GM12875 (cell line): ENCODE results near the gene CRADD.

Experiments used
- H3K4me3 ChIP-seq: one replicate; pipeline ENCODE4 v1.5.1; 2011; ENCODE audit warnings: low read depth, low read length, control low read depth
- TF ChIP-seq, protein P1 (sequence below): IDR thresholded peaks from 2 replicates; pipeline ENCODE4 v1.5.1; 2011; ENCODE audit warnings: low read depth, mild to moderate bottlenecking, control low read depth, inconsistent platforms, low read length, moderate library complexity, borderline replicate concordance; ENCODE audit not compliant: insufficient read depth

The CRADD gene

DNA sequence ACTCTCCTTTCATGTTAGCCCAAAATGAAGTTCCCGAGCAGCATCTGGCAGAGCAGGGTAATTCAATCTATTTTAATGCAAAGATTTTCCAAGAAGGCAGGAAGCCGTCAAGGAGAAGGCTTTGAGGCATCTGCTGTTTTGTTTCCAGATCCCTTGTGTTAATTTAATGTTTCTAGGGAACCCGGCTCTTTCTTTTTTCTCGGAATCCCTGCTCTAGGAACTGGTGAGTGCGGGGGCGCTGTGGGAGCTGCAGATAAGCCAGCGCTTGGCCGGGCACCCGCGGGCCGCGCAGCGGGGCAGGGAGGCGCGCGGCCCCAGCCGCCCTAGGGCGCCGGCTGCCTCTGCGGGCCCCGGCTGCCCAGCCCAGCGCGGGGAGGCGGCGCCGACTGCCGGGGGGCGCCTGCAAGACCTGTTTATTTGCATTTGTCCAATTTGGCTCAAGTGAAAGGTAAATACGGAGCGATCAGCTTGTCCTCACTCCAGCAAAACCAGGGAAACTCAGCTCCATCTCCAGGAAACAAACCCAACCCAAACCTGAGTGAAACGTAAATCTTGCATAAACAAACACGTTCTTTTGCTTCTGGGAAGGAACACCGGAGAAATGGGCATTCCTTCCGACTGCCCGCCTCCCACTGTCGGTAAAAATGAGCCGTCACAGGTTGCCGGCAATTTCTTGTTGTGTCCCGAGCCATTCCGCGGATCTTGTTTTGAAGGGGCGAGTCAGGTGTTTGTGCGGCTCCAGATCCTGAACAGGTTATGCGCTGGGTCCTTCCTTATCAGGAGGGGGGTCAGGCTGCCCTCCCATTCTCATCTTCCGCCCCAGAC is 65.1 kb downstream of the CRADD start:
- TF ChIP-seq, protein P1, sequence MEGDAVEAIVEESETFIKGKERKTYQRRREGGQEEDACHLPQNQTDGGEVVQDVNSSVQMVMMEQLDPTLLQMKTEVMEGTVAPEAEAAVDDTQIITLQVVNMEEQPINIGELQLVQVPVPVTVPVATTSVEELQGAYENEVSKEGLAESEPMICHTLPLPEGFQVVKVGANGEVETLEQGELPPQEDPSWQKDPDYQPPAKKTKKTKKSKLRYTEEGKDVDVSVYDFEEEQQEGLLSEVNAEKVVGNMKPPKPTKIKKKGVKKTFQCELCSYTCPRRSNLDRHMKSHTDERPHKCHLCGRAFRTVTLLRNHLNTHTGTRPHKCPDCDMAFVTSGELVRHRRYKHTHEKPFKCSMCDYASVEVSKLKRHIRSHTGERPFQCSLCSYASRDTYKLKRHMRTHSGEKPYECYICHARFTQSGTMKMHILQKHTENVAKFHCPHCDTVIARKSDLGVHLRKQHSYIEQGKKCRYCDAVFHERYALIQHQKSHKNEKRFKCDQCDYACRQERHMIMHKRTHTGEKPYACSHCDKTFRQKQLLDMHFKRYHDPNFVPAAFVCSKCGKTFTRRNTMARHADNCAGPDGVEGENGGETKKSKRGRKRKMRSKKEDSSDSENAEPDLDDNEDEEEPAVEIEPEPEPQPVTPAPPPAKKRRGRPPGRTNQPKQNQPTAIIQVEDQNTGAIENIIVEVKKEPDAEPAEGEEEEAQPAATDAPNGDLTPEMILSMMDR = peak; percentile 45
- peak overlapping the region; percentile 54 for H3K4me3 ChIP-seq

DNA sequence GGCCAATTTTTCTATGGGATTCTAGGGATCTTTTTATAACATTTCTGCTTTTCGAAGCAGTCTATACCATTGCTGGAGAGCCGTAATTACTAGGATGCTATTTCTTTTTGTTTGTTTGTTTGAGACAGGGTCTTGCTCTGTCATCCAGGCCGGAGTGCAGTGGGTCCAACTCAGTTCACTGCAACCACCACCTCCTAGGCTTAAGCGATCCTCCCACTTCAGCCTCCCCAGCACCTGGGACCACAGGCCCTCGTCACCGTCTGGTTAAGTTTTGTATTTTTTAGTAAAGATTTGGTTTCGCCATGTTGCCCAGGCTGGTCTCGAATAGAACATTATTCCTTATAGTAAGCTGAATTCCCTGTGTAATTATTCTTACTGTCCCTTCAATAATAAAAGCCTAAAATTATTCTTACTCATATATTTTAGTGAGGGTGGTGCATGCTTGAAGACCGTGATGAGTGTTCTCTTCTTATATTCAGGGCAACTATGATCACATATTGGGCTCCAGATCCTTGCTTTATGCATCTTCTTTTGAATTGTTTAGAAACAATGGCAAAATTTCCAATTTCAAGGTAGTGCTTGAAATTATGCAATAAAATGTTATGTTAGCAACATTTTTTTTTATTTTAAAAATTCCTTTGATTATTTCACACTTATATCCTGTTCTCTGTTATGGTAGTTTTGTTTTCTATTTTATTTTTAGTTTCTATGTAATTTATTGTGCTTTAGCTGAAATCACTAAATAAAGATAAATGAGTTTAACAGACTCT is 66.2 kb downstream of the CRADD start:
- H3K4me3 ChIP-seq = no peak overlapping the region

DNA sequence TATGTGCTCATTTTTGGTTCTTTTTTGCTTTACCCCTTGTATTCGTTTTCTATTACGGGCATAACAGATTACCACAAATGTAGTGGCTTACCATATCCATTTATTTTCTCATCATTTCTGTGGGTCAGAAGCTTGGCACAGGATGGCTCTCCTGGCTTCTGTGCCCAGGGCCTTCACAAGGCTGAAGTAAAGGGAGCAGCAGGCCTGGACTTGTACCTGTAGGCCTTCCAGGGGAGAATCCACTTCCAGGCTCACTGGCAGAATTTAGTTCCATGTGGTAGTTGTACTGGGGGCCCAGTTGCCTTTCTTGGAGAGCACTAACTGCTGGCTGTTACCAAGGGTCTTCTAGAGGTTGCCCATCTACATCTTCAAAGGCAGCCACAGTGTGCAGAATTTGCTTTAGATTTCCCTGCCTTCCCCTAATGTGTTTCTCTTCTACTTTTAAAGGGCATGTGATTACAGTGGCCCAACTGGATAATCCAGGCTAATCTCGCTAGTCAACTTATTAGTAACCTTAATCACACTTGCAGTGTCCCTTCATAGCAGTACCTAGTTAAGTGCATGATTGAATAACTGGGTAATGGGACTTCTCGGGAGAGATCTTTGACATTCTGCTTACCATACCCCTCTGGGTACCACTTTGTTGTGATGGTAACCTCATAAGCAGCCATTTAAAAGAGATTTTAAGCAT is 67.0 kb downstream of the CRADD start:
- H3K4me3 ChIP-seq = no peak overlapping the region
- TF ChIP-seq, protein P1 = no peak

More for the DNA sequence above, 66.2 kb downstream of the CRADD start:
- TF ChIP-seq, protein P1 = no peak

DNA sequence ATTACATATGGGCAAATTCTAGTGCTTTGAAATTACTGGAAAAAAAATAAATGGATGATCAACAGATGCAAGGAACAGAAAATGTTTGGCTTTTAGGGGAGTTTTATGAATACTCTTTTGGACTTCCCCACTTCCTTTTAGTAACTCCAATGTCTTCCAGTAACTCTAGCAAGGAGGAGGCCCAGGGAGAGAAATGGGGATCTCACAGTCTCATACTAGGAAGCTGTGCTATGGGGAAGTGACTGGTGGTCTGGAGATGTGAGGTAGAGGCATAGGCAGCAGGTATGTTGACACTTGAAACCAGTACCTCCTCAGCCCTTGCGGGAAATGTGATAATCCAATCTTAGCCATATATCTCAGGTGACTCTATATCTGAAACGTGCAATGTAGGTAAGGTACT is 68.1 kb downstream of the CRADD start:
- no peak overlapping the region for H3K4me3 ChIP-seq
- TF ChIP-seq, protein P1 = no peak

DNA sequence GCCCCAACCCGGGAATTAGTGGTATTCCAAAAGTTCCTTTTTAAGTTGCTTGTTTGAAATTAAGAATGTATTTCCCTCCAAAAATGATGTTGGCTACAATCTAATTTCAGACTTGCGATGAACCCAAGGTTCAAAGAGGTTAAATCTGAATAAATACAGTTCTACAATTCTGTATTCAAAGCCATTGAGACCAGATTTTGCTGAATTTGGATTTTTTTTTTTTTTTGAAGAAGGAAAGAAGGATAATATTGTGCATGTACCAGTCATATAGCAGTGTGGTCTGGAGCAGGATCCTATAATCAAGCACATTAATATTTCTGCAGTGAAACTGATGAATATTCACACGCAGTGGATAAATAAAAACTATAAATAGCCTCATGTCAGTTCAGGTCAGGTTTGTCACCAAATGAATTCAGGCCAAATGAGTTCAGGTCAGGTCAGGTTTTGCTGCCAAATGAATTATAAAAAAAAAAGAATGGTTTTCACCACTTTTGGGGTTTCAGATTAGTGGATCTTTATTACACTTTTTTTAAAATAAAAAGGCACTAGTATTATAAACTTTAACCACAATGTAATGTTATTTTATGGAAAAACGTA is 69.5 kb downstream of the CRADD start:
- TF ChIP-seq, protein P1 = no peak
- H3K4me3 ChIP-seq = no peak overlapping the region

DNA sequence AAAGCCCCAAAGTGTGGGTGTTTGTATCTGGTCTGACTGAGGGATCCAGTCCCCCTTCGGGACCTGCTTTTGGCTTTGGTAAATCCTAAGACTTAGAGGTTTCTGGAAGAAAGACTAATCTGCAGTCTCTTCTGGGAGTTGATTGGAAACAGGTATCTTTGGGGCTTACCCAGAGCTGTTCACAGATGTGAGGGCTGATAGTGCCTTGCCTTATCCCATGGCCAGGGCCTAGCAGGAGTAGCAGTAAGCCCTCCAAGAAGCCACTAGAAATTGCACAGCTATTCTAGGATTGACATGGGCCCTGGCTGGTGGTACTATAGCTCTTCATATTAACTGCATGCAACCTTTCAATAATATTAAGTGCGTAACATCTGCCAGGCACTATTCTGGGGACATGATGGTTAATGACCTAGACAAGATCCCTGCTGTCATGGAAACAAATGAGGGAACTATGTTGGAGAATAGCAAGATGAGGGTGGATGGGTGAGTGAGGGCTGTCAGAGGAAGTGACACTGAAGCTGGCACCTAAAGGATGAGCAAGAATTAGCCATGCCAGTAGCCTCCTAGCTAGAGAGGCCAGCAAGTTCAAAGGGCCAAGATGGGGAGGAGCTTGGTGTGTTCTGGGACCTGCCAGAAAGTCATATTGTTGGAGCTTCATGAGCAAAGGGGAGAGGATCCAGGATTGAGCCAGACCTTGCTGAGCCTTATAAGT is 71.7 kb downstream of the CRADD start:
- TF ChIP-seq, protein P1 = no peak

More for the DNA sequence above, 71.7 kb downstream of the CRADD start:
- H3K4me3 ChIP-seq = no peak overlapping the region
